Midbrain (tissue), 1 donor: ENCODE data around the gene GP1BA.

Source experiments
- DNase-seq: peaks from one replicate; lab custom pipeline; 2025; lab: John Stamatoyannopoulos, UW

GP1BA gene

DNA sequence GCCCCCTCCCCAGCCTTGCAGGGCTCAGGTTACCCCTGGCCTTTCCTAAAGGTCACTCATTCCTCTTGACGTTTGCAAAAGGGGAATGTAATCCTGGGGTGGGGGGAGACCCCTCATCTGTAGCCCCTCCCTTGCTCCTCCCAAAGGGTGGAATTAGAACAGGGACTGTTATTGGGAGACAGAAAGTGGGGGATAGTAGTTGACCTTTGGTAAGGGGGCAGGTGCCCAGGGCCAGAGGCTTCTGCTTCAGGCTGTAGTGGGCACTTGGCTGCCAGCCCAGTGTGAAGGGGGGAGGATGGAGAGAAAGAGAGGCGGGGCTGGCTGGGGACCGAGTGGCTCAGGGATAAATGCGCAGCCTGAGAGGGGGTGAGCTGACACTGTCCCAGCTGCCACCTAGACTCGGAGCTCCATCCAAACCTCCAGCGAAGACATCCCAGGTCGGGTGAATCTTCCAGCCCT lies 18.7 kb downstream of the GP1BA start, which contains the start of gene ENO3:
TSS of gene ENO3 (plus strand) at position 374 of the 459 bp plus-strand sequence. CDS start 711 bp downstream, outside the sequence.
- DNase-seq = no peak

GRCh38 chr17:4951486-4951885 lies 19.4 kb downstream of the GP1BA start:
- DNase-seq = no peak

DNA sequence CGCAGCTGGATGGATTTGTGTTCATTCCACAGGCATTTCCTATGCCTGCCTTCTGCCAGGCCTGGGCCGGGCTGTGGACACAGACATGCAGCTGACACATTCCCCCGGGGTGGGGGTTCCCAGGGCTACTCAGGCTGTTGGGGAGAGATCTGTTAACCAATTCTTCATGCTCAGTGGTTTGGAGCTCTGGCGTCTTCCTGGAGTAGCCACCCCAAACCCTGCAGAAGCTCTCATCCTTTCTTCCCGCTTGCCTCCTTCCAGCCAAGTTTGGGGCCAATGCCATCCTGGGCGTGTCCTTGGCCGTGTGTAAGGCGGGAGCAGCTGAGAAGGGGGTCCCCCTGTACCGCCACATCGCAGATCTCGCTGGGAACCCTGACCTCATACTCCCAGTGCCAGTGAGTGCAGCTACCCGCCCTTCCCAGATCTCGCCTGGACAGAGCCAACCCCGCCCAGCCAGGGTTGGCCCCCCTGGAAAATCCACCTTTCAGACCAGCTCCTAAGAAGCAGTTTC lies 21.4 kb downstream of the GP1BA start:
- no peak for DNase-seq

DNA sequence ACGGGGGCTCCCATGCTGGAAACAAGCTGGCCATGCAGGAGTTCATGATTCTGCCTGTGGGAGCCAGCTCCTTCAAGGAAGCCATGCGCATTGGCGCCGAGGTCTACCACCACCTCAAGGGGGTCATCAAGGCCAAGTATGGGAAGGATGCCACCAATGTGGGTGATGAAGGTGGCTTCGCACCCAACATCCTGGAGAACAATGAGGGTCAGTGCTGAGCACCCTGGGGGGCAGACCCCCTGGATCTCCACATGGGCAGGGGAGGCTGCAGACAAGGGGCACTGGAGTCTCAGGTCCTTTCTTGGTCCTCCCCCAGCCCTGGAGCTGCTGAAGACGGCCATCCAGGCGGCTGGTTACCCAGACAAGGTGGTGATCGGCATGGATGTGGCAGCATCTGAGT lies 23.0 kb downstream of the GP1BA start:
- no peak for DNase-seq

GRCh38 chr17:4956493-4957061 lies 24.5 kb downstream of the GP1BA start:
- DNase-seq = no peak

- DNase-seq = no peak
Observed at GRCh38 chr17:4958102-4958501, 26.0 kb downstream of the GP1BA start.

- no peak for DNase-seq
Observed at GRCh38 chr17:4959261-4959965, 27.3 kb downstream of the GP1BA start.

DNA sequence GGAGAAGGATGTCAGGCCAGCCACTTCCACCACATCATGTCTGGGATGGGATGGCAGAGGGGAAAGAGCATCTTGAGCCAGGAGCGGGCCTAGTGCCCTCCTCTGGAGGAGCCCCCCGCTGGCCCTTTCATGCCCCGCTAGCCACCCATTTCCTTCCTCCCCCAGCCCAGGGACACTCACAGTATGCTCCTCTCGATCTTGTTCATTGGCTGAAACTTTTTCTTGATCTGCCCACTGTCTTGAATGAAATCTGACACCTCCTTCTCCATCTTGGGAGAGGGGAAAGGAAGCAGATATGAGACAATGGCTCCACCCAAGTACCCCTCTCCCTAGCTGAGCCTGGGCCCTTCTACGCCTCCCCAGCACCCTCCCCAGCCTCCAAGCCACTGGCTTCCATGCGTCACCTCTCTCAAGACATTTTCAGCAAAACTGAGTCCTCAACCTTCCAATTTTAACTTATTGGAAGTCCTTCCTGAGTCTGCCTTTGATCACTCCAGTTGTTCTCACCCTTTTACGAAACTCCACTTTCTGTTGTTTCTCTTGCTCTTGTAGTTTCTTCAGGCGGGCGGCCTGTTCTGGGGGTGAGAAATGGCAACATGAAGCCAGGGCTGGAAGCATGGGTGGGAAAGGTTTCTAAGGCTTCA lies 28.3 kb downstream of the GP1BA start:
- DNase-seq = no peak

DNA sequence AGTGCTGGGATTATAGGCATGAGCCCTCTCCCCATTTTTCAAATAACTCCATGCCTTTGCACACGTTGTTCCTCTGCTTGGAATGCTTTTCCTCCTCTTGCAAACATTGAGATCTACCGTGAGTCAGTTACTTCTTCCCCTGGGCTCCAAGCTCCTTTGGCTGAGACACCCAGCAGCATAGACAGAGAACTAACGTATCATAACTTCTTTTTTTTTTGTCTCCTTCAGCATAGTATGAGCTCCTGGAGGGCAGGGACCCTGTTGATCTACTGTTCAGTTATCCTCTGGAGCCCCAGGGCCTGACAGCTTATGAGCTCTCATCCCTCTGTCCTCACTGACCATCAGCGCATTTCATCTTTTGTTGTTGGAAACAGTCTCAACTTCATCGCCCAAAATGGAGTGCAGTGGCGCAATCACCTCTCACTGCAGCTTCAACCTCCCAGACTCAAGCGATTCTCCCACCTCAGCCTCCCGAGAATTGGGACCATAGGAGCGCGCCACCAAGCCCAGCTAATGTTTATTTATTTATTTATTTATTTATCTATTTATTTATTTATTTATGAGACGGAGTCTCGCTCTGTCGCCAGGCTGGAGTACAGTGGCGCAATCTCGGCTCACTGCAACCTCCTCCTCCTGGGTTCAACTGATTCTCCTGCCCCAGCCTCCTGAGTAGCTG lies 33.4 kb downstream of the GP1BA start:
- no peak for DNase-seq

DNA sequence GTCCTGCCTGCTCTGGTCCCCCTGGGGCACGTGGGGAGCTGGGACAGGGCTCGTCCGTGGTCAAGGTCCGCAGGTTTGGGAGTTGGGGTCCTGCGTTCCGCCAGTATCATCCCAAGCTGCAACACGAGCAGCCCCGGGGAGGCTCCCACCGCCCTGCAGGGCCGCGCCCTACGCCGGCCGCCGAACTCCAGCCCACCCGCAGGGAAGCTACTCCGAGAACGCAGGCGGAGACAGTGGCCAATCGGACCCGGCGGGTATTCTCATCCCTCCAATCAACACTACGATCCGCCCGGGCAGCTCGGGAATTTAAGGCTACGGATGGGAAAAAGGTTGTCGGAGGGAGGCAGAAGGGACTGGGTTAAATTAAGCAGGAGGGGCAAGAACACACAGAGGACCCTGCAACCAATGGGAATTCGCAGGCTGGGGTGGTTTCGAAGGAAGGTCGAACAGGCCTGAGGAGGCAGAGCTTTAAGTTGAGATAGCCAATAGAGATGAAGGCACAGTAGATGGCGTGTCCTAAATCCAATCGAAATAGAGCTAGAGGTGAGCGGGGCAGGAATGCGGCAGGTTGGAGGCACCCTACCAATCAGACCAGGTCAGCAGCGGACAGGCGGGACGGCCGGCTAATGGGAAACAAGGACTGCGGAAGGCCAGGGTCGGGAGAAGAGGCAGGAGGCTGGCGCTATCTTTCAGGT lies 34.9 kb downstream of the GP1BA start:
- DNase-seq = peak; percentile 99

GRCh38 chr17:4967539-4968485 lies 35.7 kb downstream of the GP1BA start, which contains the start of gene SPAG7:
SPAG7 (minus strand) TSS chr17:4967817; CDS start chr17:4967804, 13 bp downstream.
- DNase-seq = peak; percentile 98

DNA sequence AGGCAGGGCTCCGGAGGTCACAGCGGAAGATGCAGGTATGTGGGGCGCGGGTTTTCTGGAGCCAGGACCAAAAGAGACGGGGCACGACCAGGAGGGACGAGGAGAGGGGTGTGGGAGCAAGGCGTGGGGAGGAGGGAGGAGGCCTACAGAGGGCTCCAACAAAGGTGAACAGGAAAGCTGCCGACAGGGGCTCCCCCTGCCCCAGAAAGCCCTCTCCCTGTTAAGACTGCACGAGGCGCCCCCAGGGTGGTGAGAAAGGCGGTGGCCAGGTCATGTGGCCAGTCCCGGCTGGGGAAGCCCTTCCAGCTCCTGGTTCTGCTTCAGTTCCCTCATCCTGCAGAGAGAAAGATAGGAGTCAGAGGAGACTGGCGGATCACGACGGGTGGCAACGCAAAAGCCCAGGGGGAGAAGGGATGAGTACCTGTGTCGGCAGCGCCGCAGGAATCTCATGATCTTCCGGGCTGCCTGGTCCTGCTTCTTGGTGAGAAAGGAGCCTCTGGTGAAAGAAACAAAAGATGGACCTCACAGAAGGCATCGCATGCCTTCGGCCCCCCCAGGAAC lies 36.5 kb downstream of the GP1BA start:
- no peak for DNase-seq

DNA sequence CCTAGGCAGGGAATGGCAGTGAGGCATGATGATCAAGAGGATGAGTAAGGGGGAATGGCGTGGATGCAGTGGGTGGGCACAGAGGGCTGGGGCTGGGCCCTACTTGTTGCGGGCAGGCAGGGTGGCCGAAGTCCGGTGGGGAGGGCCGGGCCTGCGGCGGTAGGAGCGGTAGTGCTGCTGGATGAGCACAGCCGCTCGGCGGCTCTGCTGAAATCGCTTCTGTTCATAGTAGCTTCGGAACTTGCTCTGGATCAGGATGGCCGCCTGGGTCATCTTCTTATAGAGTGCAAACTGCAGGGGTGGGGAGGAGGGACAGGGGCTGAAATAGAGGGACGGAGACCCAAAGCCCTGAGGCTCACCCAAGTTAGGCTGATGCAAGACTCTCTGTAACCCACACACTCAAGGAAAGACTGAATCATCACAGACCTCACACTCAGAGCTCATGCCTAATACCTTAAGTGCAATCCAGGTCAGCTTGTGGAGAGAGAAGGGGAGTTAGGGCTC lies 37.0 kb downstream of the GP1BA start:
- no peak for DNase-seq

DNA sequence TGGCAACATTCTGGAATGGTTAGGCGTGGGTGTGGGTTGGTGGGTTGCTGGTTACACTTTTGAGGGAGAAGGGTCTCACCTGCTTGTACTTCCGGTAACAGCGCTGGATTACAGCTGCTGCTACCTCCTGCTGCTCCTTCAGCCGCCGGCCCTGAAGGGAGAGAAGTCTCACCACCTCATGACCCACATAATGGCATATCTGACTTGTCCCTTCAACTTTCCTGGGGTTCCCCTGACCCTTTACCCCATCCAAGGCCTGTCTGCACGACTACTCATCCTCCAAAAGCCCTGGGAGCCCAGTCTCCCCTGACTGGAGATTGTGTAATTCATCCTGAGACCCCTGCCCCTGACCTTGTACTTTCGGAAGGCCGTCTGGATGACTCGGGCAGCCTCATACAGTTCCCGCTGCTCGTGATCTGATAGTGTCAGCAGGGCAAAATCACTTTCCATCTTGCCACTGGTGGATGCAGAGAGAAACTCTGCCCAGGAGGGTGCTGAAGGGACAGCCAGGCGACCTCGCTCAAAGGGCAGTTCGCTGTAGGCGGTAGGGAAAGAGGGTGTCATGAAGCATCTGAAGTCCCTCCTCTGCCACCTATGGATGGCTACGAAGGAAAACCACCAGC lies 37.6 kb downstream of the GP1BA start:
- DNase-seq = no peak

DNA sequence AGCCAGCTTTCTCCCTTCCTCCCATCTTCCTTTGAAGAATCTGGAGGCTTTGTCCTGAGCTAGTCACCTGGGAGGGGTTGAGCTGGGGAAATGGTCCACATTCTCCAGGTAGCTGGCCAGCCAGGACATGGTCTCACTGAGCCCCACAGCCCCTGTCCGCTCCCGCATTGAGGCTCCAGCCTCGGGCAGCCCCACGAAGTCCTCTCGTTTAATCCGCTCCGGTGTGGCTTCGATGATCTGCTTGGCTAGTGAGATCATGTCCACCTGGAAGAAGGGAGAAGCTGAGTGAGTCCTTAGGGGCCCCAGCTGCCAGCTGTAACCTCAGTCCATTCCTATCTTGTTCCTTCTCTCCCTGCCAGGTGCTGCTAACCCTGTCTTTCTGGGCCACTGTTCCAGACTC lies 38.2 kb downstream of the GP1BA start:
- no peak for DNase-seq

DNA sequence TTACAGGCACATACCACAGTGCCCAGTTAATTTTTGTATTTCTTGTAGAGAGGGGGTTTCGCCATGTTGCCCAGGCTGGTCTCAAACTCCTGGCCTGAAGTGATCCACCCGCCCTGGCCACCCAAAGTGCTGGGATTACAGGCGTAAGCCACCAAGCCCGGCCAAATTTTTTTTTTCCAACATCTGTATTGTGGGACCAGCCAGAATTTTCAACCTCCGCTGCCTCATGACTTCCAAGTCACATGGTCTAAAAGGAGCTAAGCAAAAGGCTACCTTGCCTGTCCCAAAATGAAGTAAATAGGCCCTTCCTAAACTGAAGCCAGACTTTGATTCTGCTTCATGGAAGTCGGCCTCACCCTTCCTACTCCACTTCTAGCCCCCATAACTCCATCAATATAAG lies 39.7 kb downstream of the GP1BA start:
- no peak for DNase-seq

GRCh38 chr17:4972322-4972721 lies 40.2 kb downstream of the GP1BA start:
- no peak for DNase-seq

DNA sequence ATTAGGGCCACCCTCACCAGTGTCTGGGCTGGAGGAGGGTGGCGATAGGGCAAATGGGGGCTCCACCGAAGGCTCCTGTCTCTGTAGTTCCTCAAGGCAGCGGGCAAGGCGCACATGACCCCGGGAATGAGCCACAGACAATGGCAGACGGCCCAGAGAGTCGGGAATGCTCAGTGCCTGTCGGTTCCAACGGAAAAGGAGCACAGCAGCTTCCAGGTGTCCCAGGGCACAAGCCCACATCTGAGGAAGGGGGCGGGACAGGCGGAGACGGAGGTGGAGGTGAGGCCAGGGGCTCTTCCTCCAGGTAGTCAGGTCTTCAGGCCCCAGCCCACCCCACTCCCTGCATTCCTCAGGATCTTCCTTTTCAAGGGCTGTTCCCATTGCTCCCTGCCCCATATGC lies 40.7 kb downstream of the GP1BA start:
- DNase-seq = no peak

GRCh38 chr17:4973256-4974114 lies 41.4 kb downstream of the GP1BA start:
- DNase-seq = no peak
